GM06990 (cell line): ENCODE measurements around the gene CRB2.

Source experiments
- DNase-seq: peaks from one replicate; pipeline ENCODE4 v3.0.0-alpha.2; 2011; ENCODE audit not compliant: insufficient read length; ENCODE audit errors: extremely low read depth
- H3K27me3 ChIP-seq: replicated peaks from 2 replicates; pipeline ENCODE4 v1.6.0; 2011; ENCODE audit warnings: low read length; ENCODE audit not compliant: control insufficient read depth, insufficient read depth
- H3K36me3 ChIP-seq: 2 replicates; pipeline ENCODE4 v1.5.1; 2011; ENCODE audit warnings: low read length; ENCODE audit not compliant: control insufficient read depth, insufficient read depth
- H3K4me3 ChIP-seq: replicated peaks from 2 replicates; pipeline ENCODE4 v1.5.1; 2011; ENCODE audit warnings: low read depth, mild to moderate bottlenecking, control low read depth, low read length
- CTCF ChIP-seq: IDR thresholded peaks from 2 replicates; pipeline ENCODE4 v1.5.1; 2011; ENCODE audit warnings: low read length, control low read depth, mild to moderate bottlenecking, inconsistent platforms; ENCODE audit not compliant: insufficient read depth, poor library complexity, severe bottlenecking

The CRB2 gene

GRCh38 chr9:123314617-123315016 is 41.4 kb upstream of the CRB2 start:
- TF ChIP-seq CTCF: no peak
- Histone ChIP-seq H3K27me3 (no peaks in the 10 kb centered on the region), H3K4me3 (no peak overlapping the region), H3K36me3 (no peaks in the 10 kb centered on the region)
- no peak for DNase-seq

GRCh38 chr9:123315635-123316034 is 40.4 kb upstream of the CRB2 start:
- no peak overlapping the region for H3K4me3 ChIP-seq
- no peaks in the 10 kb centered on the region for H3K36me3 ChIP-seq
- no peaks in the 10 kb centered on the region for H3K27me3 ChIP-seq
- no peak for TF ChIP-seq CTCF
- DNase-seq: no peak

GRCh38 chr9:123316053-123316718 is 39.8 kb upstream of the CRB2 start:
- Histone ChIP-seq H3K4me3 (no peak overlapping the region), H3K27me3 (no peaks in the 10 kb centered on the region), H3K36me3 (no peaks in the 10 kb centered on the region)
- TF ChIP-seq CTCF: no peak
- DNase-seq: no peak

- no peak for TF ChIP-seq CTCF
- H3K4me3 ChIP-seq: no peak overlapping the region
- H3K27me3 ChIP-seq: no peaks in the 10 kb centered on the region
- no peaks in the 10 kb centered on the region for H3K36me3 ChIP-seq
- DNase-seq: no peak
These were observed 37.8 kb upstream of the CRB2 start for GRCh38 chr9:123318202-123318601.

GRCh38 chr9:123318961-123319421 is 37.0 kb upstream of the CRB2 start:
- DNase-seq: no peak
- no peak for TF ChIP-seq CTCF
- Histone ChIP-seq H3K27me3 (no peaks in the 10 kb centered on the region), H3K36me3 (no peaks in the 10 kb centered on the region), H3K4me3 (no peak overlapping the region)
